ENCODE data around the gene BIN2.

GRCh38 chr12:51242876-51243275 lies 81.1 kb downstream of the BIN2 start:
- no peak for TF ChIP-seq CTCF (IDR thresholded peaks at IDR 0.05; ENCODE audit: low read depth, low read length, poor library complexity, severe bottlenecking)
- TF ChIP-seq EZH2phosphoT487 (IDR thresholded peaks at IDR 0.05; ENCODE audit: borderline replicate concordance, low read length), result no peak
